NCI-H446 (cell line): ENCODE measurements around the gene FAM180A.
"Not testable (repeated sequence)": the region's sequence is repeated elsewhere in the genome, so short reads cannot be mapped to it uniquely, and the experiment has no call there.

Experiments used
- DNase-seq, 2 experiments: peaks; one replicate each; lab custom pipeline; 2025; lab: John Stamatoyannopoulos, UW

FAM180A gene

GRCh38 chr7:135713836-135714470 lies 34.7 kb downstream of the FAM180A start:
- DNase-seq = peak in 1 of 2 experiments; percentile 30

GRCh38 chr7:135712796-135713195 lies 35.8 kb downstream of the FAM180A start:
- DNase-seq = no peak

GRCh38 chr7:135712182-135712782 lies 36.3 kb downstream of the FAM180A start:
- peak in 1 of 2 experiments; percentile 53 for DNase-seq

GRCh38 chr7:135711139-135711469 lies 37.5 kb downstream of the FAM180A start:
- no peak for DNase-seq

GRCh38 chr7:135710417-135711138 lies 38.0 kb downstream of the FAM180A start:
- no peak for DNase-seq

- no peak for DNase-seq
Observed at GRCh38 chr7:135709508-135709907, 39.1 kb downstream of the FAM180A start.

- DNase-seq = no peak
Observed at GRCh38 chr7:135708041-135708440, 40.6 kb downstream of the FAM180A start.

GRCh38 chr7:135707570-135707966 lies 41.0 kb downstream of the FAM180A start:
- DNase-seq = no peak

- no peak for DNase-seq
Observed at GRCh38 chr7:135706858-135707569, 41.6 kb downstream of the FAM180A start.

GRCh38 chr7:135706038-135706742 lies 42.4 kb downstream of the FAM180A start:
- DNase-seq = no peak

- DNase-seq = no peak
Observed at GRCh38 chr7:135704698-135705097, 43.9 kb downstream of the FAM180A start.

GRCh38 chr7:135704074-135704473 lies 44.5 kb downstream of the FAM180A start:
- no peak for DNase-seq

- no peak for DNase-seq
Observed at GRCh38 chr7:135697276-135698049, 51.1 kb downstream of the FAM180A start.

- no peak for DNase-seq
Observed at GRCh38 chr7:135693558-135693957, 55.1 kb downstream of the FAM180A start.

GRCh38 chr7:135692606-135693005 lies 56.0 kb downstream of the FAM180A start:
- DNase-seq = not testable (repeated sequence)

GRCh38 chr7:135692055-135692454 lies 56.6 kb downstream of the FAM180A start:
- DNase-seq = no peak

- no peak for DNase-seq
Observed at GRCh38 chr7:135690566-135690965, 58.0 kb downstream of the FAM180A start.

GRCh38 chr7:135687466-135687865 lies 61.1 kb downstream of the FAM180A start:
- no peak for DNase-seq

- DNase-seq = no peak
Observed at GRCh38 chr7:135685306-135686084, 63.1 kb downstream of the FAM180A start.

- DNase-seq = no peak
Observed at GRCh38 chr7:135684699-135685098, 63.9 kb downstream of the FAM180A start.
